HepG2 (cell line): ENCODE results near the gene KRTAP12-4. TPM values are rescaled to one million over a fixed set of nuclear protein-coding genes. Genes with fewer than 3 reads are reported as not detected.

Experiments
- BRCA1 ChIP-seq: sonication (generic); formaldehyde crosslinking; IDR thresholded peaks from 2 replicates; pipeline ENCODE4 v1.4.0; 2020; ENCODE audit warnings: missing genetic modification reagents
- ERF ChIP-seq: IDR thresholded peaks from 2 replicates; pipeline ENCODE4 v1.6.1; 2018; ENCODE audit warnings: missing biosample characterization, missing genetic modification reagents
- FOXA3 ChIP-seq: IDR thresholded peaks from 2 replicates; pipeline ENCODE4 v1.6.1; 2016; ENCODE audit warnings: missing genetic modification reagents, missing compliant biosample characterization
- HNRNPH1 ChIP-seq: fragments of 200-400 bp; formaldehyde crosslinking; optimal IDR thresholded peaks from 2 replicates; pipeline ENCODE3; 2017; ENCODE audit warnings: mild to moderate bottlenecking, low read depth, low read length
- MTA1 ChIP-seq: sonication (generic); formaldehyde crosslinking; IDR thresholded peaks from 2 replicates; pipeline ENCODE4 v1.4.0; 2020; ENCODE audit warnings: missing genetic modification reagents, mild to moderate bottlenecking, borderline replicate concordance
- NFE2 ChIP-seq: sonication (generic); formaldehyde crosslinking; IDR thresholded peaks from 2 replicates; pipeline ENCODE4 v1.4.0; 2020; ENCODE audit warnings: missing genetic modification reagents
- PHF20 ChIP-seq: sonication (generic); formaldehyde crosslinking; IDR thresholded peaks from 2 replicates; pipeline ENCODE4 v1.5.0; 2020; ENCODE audit warnings: mild to moderate bottlenecking, missing genetic modification reagents
- SP1 ChIP-seq, 2 experiments: fragments of 450-650 bp in 1 of 2; sonication (generic) in 1 of 2; formaldehyde crosslinking in 1 of 2; IDR thresholded peaks; 2 replicates each; pipeline versions ENCODE4 v1.4.0 to v1.6.1; 2016 to 2020; ENCODE audit warnings: missing genetic modification reagents in 1 of 2
- WIZ ChIP-seq: sonication (generic); formaldehyde crosslinking; IDR thresholded peaks from 2 replicates; pipeline ENCODE4 v1.5.1; 2020; ENCODE audit warnings: mild to moderate bottlenecking, missing genetic modification reagents
- ZHX2 ChIP-seq, 2 experiments: sonication (generic) in 1 of 2; formaldehyde crosslinking in 1 of 2; IDR thresholded peaks; 2 replicates each; pipeline versions ENCODE4 v1.6.1 to v1.9.0; 2014 to 2022; ENCODE audit warnings: antibody characterized with exemption in 1 of 2, borderline replicate concordance in 1 of 2, inconsistent platforms in 1 of 2, low read depth in 1 of 2, missing genetic modification reagents in 1 of 2
- ZMYM4 ChIP-seq: sonication (generic); formaldehyde crosslinking; IDR thresholded peaks from 2 replicates; pipeline ENCODE4 v1.8.1; 2023; ENCODE audit warnings: mild to moderate bottlenecking, missing genetic modification reagents
- ZNF746 ChIP-seq: sonication (generic); formaldehyde crosslinking; IDR thresholded peaks from 2 replicates; pipeline ENCODE4 v1.8.0; 2022; ENCODE audit warnings: mild to moderate bottlenecking, missing genetic modification reagents
- ZSCAN25 ChIP-seq: sonication (generic); formaldehyde crosslinking; IDR thresholded peaks from 2 replicates; pipeline ENCODE4 v1.8.0; 2022; ENCODE audit warnings: mild to moderate bottlenecking, missing genetic modification reagents
- polyA plus RNA-seq, 8 experiments: library from polyadenylated mRNA; depleted of rRNA in 3 of 8; stranded (reverse) in 7 of 8; unstranded in 1 of 8; fragments of >200 nt; fragmentation: Illumina TruSeq in 4 of 8; extraction: Trizol in 4 of 8; gene quantifications; 2 replicates each; pipeline versions ENCODE4 v1.2.1 to v1.2.3, GENCODE V29; 2011 to 2016; ENCODE audit warnings: low read depth in 4 of 8, missing spikeins in 1 of 8, mixed read lengths in 1 of 8; ENCODE audit not compliant: insufficient read depth in 1 of 8
- total RNA-seq, 5 experiments: library from RNA; depleted of rRNA; stranded (reverse); fragments of >200 nt; fragmentation: Illumina TruSeq; extraction: Trizol; gene quantifications; 2 replicates each; pipeline ENCODE4 v1.2.3, GENCODE V29; 2016; ENCODE audit warnings: low read depth in 1 of 5
- TF ChIP-seq, protein P1 (sequence below): IDR thresholded peaks from 2 replicates; pipeline ENCODE4 v1.4.0; 2020; ENCODE audit warnings: mild to moderate bottlenecking, missing genetic modification reagents

KRTAP12-4 gene
- total and polyA plus RNA-seq, 2 of the 13 experiments (the other 11 are each of a cell fraction or from before 2014, with no cell fraction given), result not detected

GRCh38 chr21:44702973-44703730 is 48.7 kb upstream of the KRTAP12-4 start (continued):
- TF ChIP-seq, protein P1, sequence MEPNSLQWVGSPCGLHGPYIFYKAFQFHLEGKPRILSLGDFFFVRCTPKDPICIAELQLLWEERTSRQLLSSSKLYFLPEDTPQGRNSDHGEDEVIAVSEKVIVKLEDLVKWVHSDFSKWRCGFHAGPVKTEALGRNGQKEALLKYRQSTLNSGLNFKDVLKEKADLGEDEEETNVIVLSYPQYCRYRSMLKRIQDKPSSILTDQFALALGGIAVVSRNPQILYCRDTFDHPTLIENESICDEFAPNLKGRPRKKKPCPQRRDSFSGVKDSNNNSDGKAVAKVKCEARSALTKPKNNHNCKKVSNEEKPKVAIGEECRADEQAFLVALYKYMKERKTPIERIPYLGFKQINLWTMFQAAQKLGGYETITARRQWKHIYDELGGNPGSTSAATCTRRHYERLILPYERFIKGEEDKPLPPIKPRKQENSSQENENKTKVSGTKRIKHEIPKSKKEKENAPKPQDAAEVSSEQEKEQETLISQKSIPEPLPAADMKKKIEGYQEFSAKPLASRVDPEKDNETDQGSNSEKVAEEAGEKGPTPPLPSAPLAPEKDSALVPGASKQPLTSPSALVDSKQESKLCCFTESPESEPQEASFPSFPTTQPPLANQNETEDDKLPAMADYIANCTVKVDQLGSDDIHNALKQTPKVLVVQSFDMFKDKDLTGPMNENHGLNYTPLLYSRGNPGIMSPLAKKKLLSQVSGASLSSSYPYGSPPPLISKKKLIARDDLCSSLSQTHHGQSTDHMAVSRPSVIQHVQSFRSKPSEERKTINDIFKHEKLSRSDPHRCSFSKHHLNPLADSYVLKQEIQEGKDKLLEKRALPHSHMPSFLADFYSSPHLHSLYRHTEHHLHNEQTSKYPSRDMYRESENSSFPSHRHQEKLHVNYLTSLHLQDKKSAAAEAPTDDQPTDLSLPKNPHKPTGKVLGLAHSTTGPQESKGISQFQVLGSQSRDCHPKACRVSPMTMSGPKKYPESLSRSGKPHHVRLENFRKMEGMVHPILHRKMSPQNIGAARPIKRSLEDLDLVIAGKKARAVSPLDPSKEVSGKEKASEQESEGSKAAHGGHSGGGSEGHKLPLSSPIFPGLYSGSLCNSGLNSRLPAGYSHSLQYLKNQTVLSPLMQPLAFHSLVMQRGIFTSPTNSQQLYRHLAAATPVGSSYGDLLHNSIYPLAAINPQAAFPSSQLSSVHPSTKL (CRISPR knock-in tag), result peak; percentile 76
- TF ChIP-seq PHF20 (CRISPR knock-in tag), result peak; percentile 43; the same call in 1 of the 2 replicates
- TF ChIP-seq ZNF746 (CRISPR knock-in tag), result 0 out of 2 replicates have a peak, but pooled peaks have one; percentile 39
- TF ChIP-seq HNRNPH1, result no peak
- TF ChIP-seq WIZ (CRISPR knock-in tag), result no peak
- peak; percentile 65; the same call in 1 of the 2 replicates for TF ChIP-seq ZSCAN25 (CRISPR knock-in tag)
- TF ChIP-seq ZMYM4, result peak; percentile 46; the same call in 1 of the 2 replicates
- no peak for TF ChIP-seq BRCA1 (CRISPR knock-in tag)
- TF ChIP-seq ZHX2 (IDR thresholded peaks at IDR 0.05; ENCODE audit: low read depth), result no peak
- no peak for TF ChIP-seq ZHX2 (CRISPR knock-in tag; IDR thresholded peaks at IDR 0.05; ENCODE audit: borderline replicate concordance)
- peak; percentile 77; the same call in 1 of the 2 replicates for TF ChIP-seq FOXA3 (CRISPR knock-in tag)
- TF ChIP-seq MTA1 (CRISPR knock-in tag), result peak; percentile 59; the same call in 1 of the 2 replicates
- TF ChIP-seq NFE2 (CRISPR knock-in tag), result no peak
- no peak for TF ChIP-seq SP1 (IDR thresholded peaks at IDR 0.05)
- no peak for TF ChIP-seq SP1 (CRISPR knock-in tag; IDR thresholded peaks at IDR 0.05)
- TF ChIP-seq ERF (CRISPR knock-in tag), result peak; percentile 56; the same call in 1 of the 2 replicates
